SK-N-SH (cell line): Measurements from ENCODE around the gene SECTM1.
"Not testable (repeated sequence)": the region's sequence is repeated elsewhere in the genome, so short reads cannot be mapped to it uniquely, and the experiment has no call there.

Source experiments
- EP300 ChIP-seq, 2 experiments: IDR thresholded peaks; 2 replicates each; pipeline versions ENCODE4 v1.4.0 to v1.6.1; 2012; ENCODE audit warnings: borderline replicate concordance in 1 of 2, low read depth in 1 of 2, low read length in 1 of 2
- NRF1 ChIP-seq: IDR thresholded peaks from 2 replicates; pipeline ENCODE4 v1.6.1; 2012; ENCODE audit warnings: low read depth, mild to moderate bottlenecking, low read length
- POLR2AphosphoS5 ChIP-seq: IDR thresholded peaks from 2 replicates; pipeline ENCODE4 v1.6.1; 2012; ENCODE audit warnings: low read depth, low read length

DNA sequence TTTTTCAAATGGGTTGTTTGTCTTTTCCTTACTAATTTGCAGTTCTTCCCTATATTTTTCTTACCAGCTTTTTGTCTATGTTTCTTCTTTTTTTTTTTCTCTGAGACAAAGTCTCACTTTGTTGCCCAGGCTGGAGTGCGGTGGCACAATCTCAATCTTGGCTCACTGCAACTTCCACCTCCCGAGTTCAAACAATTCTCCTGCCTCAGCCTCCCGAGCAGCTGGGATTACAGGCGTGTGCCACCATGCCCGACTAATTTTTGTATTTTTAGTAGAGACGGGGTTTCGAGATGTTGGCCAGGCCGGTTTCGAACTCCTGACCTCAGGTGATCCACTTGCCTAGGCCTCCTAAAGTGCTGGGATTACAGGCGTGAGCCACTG, 39.5 kb upstream of the SECTM1 start:
- not testable (repeated sequence) for TF ChIP-seq POLR2AphosphoS5; EP300 (IDR thresholded peaks at IDR 0.05; ENCODE audit: borderline replicate concordance in 1 of 2, low read depth in 1 of 2, low read length in 1 of 2); NRF1
